ENCODE results near the gene LRRC27.

LRRC27 gene

DNA sequence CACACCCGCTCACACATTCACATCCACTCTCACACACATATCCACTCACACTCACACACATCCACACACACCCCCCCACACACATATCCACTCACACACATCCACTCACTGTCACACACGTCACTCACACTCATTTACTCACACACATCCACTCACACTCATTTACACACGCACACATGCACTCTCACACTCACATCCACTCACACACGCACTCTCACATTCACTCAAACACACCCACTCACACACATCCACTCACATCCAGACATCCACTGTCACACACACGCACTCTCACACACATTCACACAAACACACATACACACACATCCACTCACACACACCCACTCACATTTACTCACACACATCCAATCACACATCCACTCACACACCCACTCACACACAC, 83.3 kb downstream of the LRRC27 start:
- FAIRE-seq (no peak), DNase-seq (ENCODE audit: insufficient read length, low spot score) (no peak)
- TF ChIP-seq POLR2A (IDR thresholded peaks at IDR 0.05; ENCODE audit: low read depth, low read length) = no peak

DNA sequence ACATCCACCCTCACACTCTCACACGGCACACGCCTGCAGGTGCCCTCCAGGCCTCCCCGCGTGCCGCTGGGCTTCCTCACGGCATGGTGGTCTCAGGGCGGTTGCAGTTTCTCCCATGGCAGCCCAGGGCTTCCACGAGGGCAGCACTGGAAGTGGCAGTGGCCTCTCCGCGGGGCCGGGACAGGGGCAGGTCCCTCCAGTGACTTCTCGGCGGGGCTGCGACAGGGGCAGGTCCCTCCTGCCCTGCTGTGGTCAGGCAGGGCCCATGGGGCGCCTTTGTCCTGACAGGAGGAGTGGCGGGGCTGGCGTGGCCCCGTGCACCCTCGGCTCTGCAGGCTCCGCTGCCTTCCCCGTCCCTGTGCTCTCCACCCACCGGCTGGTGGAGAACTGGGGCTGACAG, 84.0 kb downstream of the LRRC27 start:
- TF ChIP-seq POLR2A (IDR thresholded peaks at IDR 0.05; ENCODE audit: low read depth, low read length) = no peak
- DNase-seq (ENCODE audit: insufficient read length, low spot score) = no peak
- no peak for FAIRE-seq

DNA sequence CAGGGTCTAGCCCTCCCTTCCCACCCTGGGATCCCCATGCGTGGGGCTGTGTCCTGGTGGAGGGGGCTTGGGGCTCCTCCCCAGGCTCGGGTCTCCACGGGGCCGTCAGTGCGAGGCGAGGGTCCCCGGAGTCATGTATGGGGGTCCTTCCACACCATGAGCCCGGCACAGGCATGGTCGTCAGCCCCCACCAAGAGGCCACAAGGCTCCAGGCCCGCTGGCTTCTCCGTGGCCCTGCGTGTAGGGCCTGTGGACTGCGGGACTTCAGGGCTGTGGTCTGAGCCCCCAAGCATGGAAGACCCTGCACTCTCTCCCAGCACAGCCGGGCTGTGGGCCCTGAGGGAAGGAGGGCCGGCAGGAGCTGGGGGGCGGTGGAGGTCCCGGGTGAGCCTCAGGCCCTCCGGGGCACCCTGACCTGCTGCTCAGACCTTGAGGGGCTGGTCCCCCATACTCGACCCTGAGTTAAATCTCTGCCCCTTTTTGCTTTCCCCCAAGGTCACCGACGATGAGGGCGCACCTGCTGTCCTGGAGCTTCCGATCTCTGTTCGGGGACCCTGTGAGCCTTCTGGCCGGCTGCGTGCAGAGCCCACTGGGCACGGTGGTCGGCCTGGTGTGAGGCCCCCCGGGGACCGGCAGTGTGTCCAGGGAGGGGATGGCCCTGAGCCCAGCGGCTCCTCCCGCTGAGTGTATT, 84.7 kb downstream of the LRRC27 start:
- TF ChIP-seq POLR2A (IDR thresholded peaks at IDR 0.05; ENCODE audit: low read depth, low read length) = no peak
- FAIRE-seq = no peak
- no peak for DNase-seq (ENCODE audit: insufficient read length, low spot score)

DNA sequence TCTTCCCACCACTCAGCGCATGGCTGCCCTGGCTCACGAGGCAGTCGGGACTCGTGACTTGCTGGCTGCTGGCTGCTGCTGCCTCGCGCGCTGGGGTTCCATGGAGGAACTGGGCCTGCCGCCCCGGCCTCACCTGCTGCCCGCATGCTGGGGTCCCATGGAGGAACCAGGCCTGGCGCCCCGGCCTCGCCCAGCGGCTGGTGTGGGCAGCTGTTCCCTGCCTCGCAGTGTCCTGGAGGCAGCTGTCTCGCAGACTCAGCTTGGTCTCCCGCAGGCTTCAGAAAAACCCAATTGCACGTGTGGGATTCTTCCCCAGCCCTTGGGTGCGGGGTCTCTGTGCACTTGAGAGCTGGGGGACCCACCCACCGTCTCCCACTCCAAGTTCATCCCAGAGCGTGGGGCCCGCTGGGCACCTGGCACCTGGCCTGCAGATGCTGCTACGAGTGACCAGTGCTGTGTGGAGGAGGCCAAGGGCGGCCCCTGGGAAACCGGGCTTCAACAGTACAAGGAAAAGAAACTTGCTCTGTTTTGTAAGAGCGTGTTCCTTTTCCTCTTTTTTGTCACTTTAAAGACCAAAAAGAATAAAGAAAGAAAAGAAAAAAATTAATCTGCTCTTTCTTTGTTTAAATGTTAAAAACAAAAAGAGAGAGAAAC, 85.4 kb downstream of the LRRC27 start:
- FAIRE-seq (no peak), DNase-seq (ENCODE audit: insufficient read length, low spot score) (no peak)
- no peak for TF ChIP-seq POLR2A (IDR thresholded peaks at IDR 0.05; ENCODE audit: low read depth, low read length)

DNA sequence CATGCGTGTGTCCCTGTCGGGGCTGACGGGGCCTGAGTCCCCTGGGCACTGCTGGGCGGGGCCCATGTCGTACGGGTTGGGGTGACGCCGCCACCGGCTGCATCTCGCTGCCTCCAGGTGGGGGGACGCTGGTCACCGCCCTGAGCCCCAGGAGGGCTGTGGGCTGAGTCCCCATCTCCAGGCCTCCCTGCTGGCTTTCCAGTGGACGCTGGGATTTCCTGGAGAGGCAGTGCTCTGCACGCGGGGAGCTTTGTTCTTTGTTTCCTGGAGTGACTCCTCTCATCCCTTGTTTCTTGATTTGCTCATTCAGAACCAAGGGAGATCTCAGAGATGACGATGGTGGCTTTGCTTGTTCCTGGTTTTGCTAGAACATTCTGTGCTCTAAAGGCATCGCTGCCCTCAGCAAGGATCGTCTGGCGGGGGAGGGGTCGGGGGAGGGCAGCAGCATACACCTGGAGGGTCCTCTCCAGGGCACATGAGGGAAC, 86.0 kb downstream of the LRRC27 start:
- no peak for DNase-seq (ENCODE audit: insufficient read length, low spot score)
- TF ChIP-seq POLR2A (IDR thresholded peaks at IDR 0.05; ENCODE audit: low read depth, low read length) = no peak
- FAIRE-seq = no peak

DNA sequence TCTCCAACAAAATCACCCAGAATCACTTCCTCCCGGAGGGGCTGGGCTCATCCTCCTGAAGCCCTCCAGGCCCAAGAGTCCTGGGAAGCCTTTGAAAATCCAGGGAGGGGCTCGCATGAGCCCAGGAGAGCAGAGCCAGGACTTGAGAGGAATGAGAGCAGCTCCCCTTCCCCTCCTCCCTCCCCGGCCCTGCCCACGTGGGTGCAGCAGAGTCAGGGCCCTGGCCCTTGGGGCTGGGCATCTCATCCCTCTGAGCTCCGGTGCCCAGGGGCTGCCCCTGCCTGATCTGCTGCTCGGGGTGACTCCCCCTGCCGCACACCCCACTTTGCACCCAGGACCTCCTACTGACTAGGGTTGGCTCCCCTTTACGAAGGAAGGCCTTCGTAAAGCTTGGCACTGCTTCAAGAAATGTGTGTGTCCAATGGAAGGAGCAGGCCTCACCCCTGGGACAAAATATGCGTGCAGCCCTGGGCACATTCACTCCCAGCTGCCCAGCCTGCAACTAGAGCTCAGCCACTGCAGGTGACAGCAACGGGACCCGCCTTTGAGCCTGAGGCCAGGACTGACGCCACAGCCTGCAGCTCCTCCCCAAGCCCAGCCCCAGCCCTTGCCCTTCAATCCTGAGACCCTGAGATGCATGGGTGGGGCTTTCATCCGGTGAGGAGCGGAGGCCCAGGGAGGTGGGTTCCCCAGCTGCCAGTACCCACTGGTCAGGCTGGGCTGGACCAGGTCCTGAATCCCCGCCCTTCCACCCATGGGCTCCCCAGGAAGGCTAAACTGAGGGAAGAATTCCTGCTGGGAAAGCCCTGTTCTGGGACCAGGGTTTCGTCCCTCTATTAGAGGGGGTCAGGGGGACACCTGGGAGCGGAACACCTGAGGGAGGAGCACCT, 86.8 kb downstream of the LRRC27 start:
- FAIRE-seq = no peak
- TF ChIP-seq POLR2A (IDR thresholded peaks at IDR 0.05; ENCODE audit: low read depth, low read length) = no peak
- DNase-seq (ENCODE audit: insufficient read length, low spot score) = peak; percentile 68

DNA sequence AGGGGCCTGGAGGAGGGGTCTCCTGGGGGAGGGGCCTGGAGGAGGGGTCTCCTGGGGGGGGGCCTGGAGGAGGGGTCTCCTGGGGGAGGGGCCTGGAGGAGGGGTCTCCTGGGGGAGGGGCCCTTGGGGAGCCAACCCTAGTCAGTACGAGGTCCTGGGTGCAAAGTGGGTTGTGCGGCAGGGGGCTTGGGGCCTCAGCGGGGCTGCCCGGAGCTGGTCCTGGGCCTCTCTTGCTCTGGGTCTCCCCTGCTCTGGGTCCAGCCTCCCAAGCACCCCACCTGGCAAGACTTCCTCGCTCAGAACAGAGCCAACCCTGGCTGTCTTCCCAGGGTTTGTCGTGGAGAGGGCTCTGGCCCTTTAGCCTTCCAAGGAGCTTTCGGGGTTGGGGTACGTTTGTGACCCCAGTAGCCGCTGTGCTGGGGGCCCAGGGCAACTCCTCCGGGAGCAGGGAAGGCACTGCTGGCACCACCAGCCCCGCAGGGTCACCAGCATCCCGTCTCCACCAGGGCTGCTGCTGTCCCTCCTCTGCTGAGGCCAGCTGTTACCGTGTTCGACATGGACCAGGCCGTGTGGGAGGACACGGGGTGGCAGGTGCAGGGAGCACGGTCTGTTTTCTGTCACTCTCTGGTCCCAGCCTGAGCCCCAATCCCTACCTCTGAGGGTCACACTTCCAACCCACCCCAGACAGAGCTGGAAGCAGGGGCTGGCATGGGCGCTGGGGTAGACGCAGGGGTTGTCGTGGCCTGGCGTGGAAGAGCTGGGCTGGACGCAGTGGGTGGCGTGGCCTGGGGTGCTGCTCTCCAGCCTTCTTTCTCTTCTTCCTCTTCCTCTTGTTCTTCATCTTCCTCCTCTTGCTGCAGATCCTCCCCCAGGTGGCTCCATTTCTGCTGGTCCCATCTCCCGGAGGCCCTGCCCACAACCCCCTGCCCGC, 87.8 kb downstream of the LRRC27 start:
- no peak for TF ChIP-seq POLR2A (IDR thresholded peaks at IDR 0.05; ENCODE audit: low read depth, low read length)
- DNase-seq (ENCODE audit: insufficient read length, low spot score) (no peak), FAIRE-seq (no peak)

DNA sequence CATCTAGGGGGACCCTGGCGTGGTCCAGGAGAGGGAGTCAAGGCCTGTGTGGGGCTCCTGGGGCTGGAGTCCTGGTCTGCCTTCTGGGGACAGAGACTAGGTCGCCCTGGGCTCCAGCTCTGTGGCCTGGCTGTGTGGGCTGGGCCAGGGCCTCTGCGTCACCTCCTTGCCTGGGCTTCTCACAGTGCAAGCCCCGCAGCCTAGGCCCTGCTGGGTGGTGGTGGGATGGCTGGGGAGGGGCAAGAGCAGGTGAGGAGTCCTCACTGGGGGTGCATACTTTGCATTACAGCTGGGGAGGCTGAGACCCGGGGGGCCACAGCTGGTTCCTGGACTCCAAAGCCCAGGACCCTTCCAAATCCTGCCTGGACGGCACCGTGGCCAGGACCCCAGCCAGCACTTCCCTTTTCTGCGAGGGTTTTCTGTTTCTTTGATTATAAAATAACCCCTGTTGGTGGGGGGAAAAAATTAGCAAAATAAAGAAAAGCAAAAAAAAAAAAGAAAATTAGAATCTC, 88.5 kb downstream of the LRRC27 start:
- no peak for TF ChIP-seq POLR2A (IDR thresholded peaks at IDR 0.05; ENCODE audit: low read depth, low read length)
- DNase-seq (ENCODE audit: insufficient read length, low spot score) (no peak), FAIRE-seq (no peak)

DNA sequence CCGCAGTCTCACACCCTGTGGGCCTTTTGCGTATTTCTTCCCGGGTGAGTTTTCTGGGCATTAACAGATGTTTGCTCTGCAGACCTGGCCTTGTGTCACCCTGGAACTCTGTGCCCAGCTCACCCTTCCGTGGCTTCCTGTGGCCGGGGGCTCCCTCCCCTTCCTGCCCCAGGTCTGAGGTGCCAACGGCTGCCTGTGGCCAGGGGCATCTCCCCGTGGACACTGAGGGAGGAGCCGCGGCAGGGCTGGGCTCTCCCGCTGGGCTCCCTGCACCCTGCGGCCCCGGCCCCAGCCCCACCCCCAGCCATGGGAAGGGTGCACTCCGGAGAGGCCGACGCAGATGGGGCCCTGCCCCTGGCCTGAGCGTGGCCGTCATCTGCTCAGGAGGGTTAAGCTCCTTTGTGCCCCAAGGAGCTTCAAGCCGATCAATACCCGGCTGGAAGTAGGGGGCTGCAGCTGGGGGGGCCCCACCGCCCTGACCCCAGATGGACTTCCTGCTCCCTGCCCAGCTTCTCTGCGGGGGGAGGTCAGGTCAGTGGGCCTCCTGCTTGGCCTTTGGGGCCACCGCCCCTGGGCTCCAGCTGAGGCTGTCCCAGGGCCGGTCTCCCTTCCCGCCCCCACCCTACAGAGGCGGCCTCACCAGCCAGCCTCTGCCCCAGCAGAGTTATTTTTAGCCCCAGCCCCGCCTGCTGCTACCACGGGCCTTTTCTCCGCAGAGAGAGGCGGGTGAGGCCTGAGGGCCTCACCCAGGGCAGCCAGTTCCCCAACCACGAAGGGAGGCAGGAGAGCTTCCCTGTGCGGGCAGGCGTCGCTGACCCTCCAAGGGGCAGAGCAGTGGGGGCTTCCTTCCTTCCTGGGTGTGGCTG, 89.2 kb downstream of the LRRC27 start:
- TF ChIP-seq POLR2A (IDR thresholded peaks at IDR 0.05; ENCODE audit: low read depth, low read length) = 0 out of 2 replicates have a peak, but pooled peaks have one; percentile 12
- DNase-seq (ENCODE audit: insufficient read length, low spot score) (peak; percentile 87), FAIRE-seq (no peak)

DNA sequence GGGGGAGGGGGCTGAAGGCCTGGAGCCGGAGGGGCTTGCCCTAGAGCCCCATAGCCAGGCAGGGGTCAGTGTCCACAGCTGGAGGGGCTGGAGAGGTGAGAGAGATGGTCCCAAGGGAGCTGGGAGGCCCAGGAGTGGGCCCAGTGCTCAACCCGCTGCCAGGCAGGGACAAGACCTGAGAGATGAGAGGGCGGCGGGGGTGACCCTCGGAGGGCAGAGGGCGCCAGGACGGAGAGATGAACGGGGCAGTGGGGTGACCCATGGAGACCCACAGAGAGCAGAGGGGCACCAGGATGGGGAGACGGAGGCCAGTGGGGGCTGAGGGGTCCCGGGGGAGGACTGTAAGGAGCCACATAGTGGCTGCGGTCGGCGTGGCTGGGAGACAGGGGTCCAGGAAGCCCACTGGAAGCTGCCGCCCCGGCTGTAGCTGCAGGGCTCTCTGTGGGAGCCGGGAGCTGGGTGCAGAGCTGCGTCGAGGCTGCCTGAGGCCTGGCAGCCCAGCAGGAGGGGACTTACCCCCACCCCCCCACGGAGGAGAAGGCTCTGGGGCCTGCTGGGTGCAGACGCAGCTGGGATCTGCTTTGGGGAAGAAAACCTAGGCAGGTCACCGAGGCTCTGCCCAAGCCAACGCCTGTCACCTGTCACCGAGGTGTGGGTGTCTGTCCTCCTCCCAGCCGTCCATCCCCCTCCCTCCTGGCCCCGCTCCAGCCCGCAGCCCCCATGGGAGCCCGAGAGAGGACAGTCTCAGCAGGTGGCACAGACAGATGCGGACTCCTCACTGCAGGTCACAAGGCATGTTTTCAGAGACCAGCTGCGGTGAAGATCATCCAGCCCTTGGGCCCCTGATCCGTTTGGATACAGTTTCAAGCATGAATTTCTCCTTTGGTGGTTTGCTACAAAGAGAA, 90.1 kb downstream of the LRRC27 start:
- FAIRE-seq = no peak
- TF ChIP-seq POLR2A (IDR thresholded peaks at IDR 0.05; ENCODE audit: low read depth, low read length) = no peak
- DNase-seq (ENCODE audit: insufficient read length, low spot score) = no peak
